ENCODE data around the gene FAM81A. TPM values are rescaled to one million over a fixed set of nuclear protein-coding genes. Genes with fewer than 3 reads are reported as not detected.
"Not testable (repeated sequence)": the region's sequence is repeated elsewhere in the genome, so short reads cannot be mapped to it uniquely, and the experiment has no call there.

FAM81A gene
- total RNA-seq, 4 donors from 2014 or later = 0.80 to 8.4 (median 4.6) TPM; not detected in 1

DNA sequence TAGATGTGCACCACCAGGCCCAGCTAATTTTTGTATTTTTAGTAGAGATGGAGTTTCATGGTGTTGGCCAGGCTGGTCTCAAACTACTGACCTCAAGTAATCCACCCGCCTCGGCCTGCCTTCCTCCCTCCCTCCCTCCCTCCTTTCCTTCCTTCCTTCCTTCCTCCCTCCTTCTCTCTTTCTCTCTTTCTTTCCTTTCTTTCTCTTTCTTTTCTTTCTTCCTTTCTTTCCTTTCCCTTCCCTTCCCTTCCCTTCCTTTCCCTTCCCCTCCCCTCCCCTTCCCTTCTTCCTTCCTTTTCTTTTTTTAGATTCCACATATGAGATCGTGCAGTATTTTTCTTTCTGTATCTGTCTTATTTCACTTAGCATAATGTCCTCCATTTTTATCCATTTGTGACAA lies 81.3 kb downstream of the FAM81A start:
- H3K4me1 ChIP-seq = no peaks in the 10 kb centered on the region
- WGBS, 2 donors (ENCODE audit: low coverage in 1 of 2) = 73 to 78% methylated on average over 3 of the region's 3 CpGs
- no peak overlapping the region for H3K4me3 ChIP-seq
- H3K27ac ChIP-seq = no peak overlapping the region
- no peak for TF ChIP-seq POLR2A (IDR thresholded peaks at IDR 0.05)
- no peak for TF ChIP-seq POLR2AphosphoS5 (IDR thresholded peaks at IDR 0.05)
- no peak for TF ChIP-seq EP300 (IDR thresholded peaks at IDR 0.05; ENCODE audit: low read depth)
- TF ChIP-seq, protein P1, sequence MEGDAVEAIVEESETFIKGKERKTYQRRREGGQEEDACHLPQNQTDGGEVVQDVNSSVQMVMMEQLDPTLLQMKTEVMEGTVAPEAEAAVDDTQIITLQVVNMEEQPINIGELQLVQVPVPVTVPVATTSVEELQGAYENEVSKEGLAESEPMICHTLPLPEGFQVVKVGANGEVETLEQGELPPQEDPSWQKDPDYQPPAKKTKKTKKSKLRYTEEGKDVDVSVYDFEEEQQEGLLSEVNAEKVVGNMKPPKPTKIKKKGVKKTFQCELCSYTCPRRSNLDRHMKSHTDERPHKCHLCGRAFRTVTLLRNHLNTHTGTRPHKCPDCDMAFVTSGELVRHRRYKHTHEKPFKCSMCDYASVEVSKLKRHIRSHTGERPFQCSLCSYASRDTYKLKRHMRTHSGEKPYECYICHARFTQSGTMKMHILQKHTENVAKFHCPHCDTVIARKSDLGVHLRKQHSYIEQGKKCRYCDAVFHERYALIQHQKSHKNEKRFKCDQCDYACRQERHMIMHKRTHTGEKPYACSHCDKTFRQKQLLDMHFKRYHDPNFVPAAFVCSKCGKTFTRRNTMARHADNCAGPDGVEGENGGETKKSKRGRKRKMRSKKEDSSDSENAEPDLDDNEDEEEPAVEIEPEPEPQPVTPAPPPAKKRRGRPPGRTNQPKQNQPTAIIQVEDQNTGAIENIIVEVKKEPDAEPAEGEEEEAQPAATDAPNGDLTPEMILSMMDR (IDR thresholded peaks at IDR 0.05) = no peak
- in situ Hi-C loops (cut with MboI; ENCODE audit: low pct_ligation_motif_present in 1 of 4, low pct_unique_long_range_greater_than_20kb in 1 of 4, low sequenced_read_pairs in 3 of 4) = no loop called here
- H3K27me3 ChIP-seq = no peaks in the 10 kb centered on the region
- no peaks in the 10 kb centered on the region for H3K36me3 ChIP-seq
- H3K9me3 ChIP-seq = no peaks in the 10 kb centered on the region
- intact Hi-C loops (cut with DNase I; ENCODE audit: low total_unique reads) = no loop called here
- DNase-seq = no peak

DNA sequence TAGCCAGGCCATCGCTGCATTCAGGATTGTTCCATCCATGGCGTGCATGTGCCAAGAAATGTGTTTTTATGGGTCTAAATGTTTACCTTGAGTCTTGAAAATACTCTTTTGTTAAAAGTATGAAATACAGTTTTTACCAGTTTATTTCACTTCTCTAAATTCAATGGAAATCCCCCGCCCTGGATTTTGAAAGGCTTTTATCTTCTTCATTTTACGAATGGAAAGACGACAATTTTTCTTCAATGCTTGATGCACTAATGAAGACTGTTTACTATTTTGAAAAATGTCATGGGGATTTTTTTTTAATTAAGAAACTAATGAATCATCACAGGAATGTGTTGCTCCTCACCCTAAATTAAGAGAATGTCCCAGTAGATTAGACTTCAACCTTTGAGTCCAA lies 83.5 kb downstream of the FAM81A start:
- no peak for TF ChIP-seq POLR2AphosphoS5 (IDR thresholded peaks at IDR 0.05)
- TF ChIP-seq, protein P1 (IDR thresholded peaks at IDR 0.05) = no peak
- TF ChIP-seq POLR2A (IDR thresholded peaks at IDR 0.05) = no peak
- no peak for TF ChIP-seq EP300 (IDR thresholded peaks at IDR 0.05; ENCODE audit: low read depth)
- Histone ChIP-seq H3K9me3 (no peaks in the 10 kb centered on the region), H3K27ac (no peak overlapping the region), H3K4me1 (no peaks in the 10 kb centered on the region), H3K4me3 (no peak overlapping the region), H3K27me3 (no peaks in the 10 kb centered on the region), H3K36me3 (no peaks in the 10 kb centered on the region)
- in situ Hi-C loops (cut with MboI; ENCODE audit: low pct_ligation_motif_present in 1 of 4, low pct_unique_long_range_greater_than_20kb in 1 of 4, low sequenced_read_pairs in 3 of 4) (no loop called here), intact Hi-C loops (cut with DNase I; ENCODE audit: low total_unique reads) (no loop called here)
- 86 to 87% methylated on average over 3 to 5 of the region's 5 CpGs for WGBS, 2 donors (ENCODE audit: low coverage in 1 of 2)
- no peak for DNase-seq

DNA sequence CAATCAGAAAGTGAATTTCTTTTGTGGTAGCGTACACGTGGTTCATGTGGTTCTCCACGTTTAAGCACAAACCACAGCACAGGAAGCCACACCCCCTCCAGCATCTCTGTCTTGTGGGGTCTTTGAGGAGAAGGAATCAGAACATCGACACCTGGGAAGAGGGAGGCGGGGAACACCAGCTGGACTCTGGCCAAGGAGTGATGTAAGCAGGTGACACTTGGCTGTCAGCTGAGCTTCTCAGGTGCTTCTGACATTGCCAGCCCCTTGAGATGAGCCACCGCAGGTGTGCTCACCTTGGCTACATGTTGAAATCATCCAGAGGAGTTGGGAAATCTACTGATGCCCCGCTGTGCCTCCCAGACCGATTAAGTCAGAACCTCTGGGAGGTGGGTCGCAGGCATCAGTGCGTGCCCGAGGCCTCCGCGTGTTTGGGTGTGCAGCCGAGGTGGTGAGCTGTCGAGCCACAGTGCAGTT lies 85.0 kb downstream of the FAM81A start:
- DNase-seq = no peak
- intact Hi-C loops (cut with DNase I; ENCODE audit: low total_unique reads) = no loop called here
- 60 to 86% methylated on average over 5 to 15 of the region's 15 CpGs for WGBS, 2 donors (ENCODE audit: low coverage in 1 of 2)
- H3K27ac ChIP-seq = no peak overlapping the region
- no peaks in the 10 kb centered on the region for H3K4me1 ChIP-seq
- TF ChIP-seq POLR2A (IDR thresholded peaks at IDR 0.05) (no peak), POLR2AphosphoS5 (IDR thresholded peaks at IDR 0.05) (no peak), EP300 (IDR thresholded peaks at IDR 0.05; ENCODE audit: low read depth) (no peak)
- TF ChIP-seq, protein P1 (IDR thresholded peaks at IDR 0.05) = no peak
- no peak overlapping the region for H3K4me3 ChIP-seq
- no peaks in the 10 kb centered on the region for H3K36me3 ChIP-seq
- H3K27me3 ChIP-seq = no peaks in the 10 kb centered on the region
- in situ Hi-C loops (cut with MboI; ENCODE audit: low pct_ligation_motif_present in 1 of 4, low pct_unique_long_range_greater_than_20kb in 1 of 4, low sequenced_read_pairs in 3 of 4) = no loop called here
- H3K9me3 ChIP-seq = no peaks in the 10 kb centered on the region

DNA sequence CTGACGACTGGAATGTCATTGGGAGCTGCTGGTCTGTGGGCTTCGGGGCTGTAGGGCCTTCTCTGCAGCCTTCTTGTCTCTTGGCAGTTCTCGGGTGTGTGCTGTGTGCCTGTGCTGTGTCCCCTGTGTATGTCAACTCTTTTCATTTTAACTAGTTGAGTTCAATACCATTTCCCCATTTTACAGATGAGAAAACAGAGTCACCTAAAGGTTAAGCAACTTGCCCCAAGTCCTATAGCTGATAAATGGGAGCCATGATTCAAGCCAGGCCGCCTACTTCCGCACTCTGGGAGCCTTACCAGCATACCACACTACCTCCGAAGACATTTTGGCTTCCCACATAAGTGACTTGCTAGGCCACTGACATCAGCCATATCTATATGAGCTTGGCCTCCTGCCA lies 85.7 kb downstream of the FAM81A start:
- no peak for TF ChIP-seq POLR2A (IDR thresholded peaks at IDR 0.05)
- TF ChIP-seq EP300 (IDR thresholded peaks at IDR 0.05; ENCODE audit: low read depth) = no peak
- no peak for TF ChIP-seq POLR2AphosphoS5 (IDR thresholded peaks at IDR 0.05)
- Histone ChIP-seq H3K4me1 (peaks cover 0 to 4% (median 2%) of the 10 kb centered on the region in 4 donors), H3K27ac (no peak overlapping the region), H3K36me3 (no peaks in the 10 kb centered on the region), H3K9me3 (no peaks in the 10 kb centered on the region), H3K27me3 (no peaks in the 10 kb centered on the region), H3K4me3 (no peak overlapping the region)
- intact Hi-C loops (cut with DNase I; ENCODE audit: low total_unique reads) = no loop called here
- no peak for DNase-seq
- 95% methylated on average over 6 of the region's 6 CpGs; no CpG with 5 or more reads in 1 of the 2 donors for WGBS, 2 donors (ENCODE audit: low coverage in 1 of 2)
- in situ Hi-C loops (cut with MboI; ENCODE audit: low pct_ligation_motif_present in 1 of 4, low pct_unique_long_range_greater_than_20kb in 1 of 4, low sequenced_read_pairs in 3 of 4) = no loop called here

DNA sequence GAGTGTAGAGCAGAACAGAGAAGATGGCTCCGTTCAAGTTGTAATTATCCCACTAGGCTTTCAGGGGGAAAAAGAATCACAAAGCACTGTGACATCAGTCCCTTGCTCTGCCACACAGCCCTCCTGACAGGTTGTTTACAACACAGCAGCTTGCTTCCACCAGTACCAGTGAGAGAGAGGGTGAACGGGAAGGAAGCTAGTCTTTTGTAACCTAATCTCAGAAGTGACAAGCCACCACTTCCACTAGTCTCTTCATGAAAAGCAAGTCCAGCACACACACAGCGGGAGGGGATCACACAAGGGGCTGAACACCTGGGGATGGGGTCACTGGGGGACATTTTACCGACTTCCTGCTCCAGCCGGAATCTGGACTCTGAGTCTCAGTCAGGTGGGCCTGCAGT lies 86.3 kb downstream of the FAM81A start:
- in situ Hi-C loops (cut with MboI; ENCODE audit: low pct_ligation_motif_present in 1 of 4, low pct_unique_long_range_greater_than_20kb in 1 of 4, low sequenced_read_pairs in 3 of 4) (no loop called here), intact Hi-C loops (cut with DNase I; ENCODE audit: low total_unique reads) (no loop called here)
- TF ChIP-seq, protein P1 (IDR thresholded peaks at IDR 0.05) = no peak
- TF ChIP-seq EP300 (IDR thresholded peaks at IDR 0.05; ENCODE audit: low read depth) (no peak), POLR2AphosphoS5 (IDR thresholded peaks at IDR 0.05) (no peak), POLR2A (IDR thresholded peaks at IDR 0.05) (no peak)
- Histone ChIP-seq H3K27ac (no peak overlapping the region), H3K36me3 (no peaks in the 10 kb centered on the region), H3K27me3 (no peaks in the 10 kb centered on the region), H3K4me3 (no peak overlapping the region), H3K9me3 (no peaks in the 10 kb centered on the region), H3K4me1 (peaks cover 0 to 9% (median 3%) of the 10 kb centered on the region in 4 donors)
- WGBS, 2 donors (ENCODE audit: low coverage in 1 of 2) = 62% methylated on average over 5 of the region's 5 CpGs; no CpG with 5 or more reads in 1 of the 2 donors
- DNase-seq = no peak

DNA sequence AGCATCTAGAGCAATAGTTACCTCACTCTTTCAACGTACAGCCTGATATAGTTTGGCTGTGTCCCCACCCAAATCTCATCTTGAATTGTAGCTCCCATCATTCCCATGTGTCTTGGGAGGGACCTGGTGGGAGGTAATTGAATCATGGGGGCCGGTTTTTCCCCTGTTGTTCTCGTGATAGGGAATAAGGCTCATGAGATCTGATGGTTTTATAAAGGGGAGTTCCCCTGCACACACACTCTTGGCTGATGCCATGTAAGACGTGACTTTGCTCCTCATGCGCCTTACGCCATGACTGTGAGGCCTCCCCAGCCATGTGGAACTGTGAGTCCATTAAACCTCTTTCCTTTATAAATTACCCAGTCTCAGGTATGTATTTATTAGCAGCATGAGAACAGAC lies 88.5 kb downstream of the FAM81A start:
- H3K27ac ChIP-seq; H3K27me3 ChIP-seq; in situ Hi-C loops (cut with MboI; ENCODE audit: low pct_ligation_motif_present in 1 of 4, low pct_unique_long_range_greater_than_20kb in 1 of 4, low sequenced_read_pairs in 3 of 4); H3K36me3 ChIP-seq; H3K4me3 ChIP-seq; intact Hi-C loops (cut with DNase I; ENCODE audit: low total_unique reads); DNase-seq; H3K9me3 ChIP-seq: not testable (repeated sequence)
- peaks cover 0 to 20% (median 8%) of the 10 kb centered on the region in 4 donors for H3K4me1 ChIP-seq
- WGBS, 2 donors (ENCODE audit: low coverage in 1 of 2) = 89% methylated on average over 6 of the region's 6 CpGs; no CpG with 5 or more reads in 1 of the 2 donors

All from transverse colon (tissue), 4 donors.